HG03060 (cell line): ENCODE measurements around the gene PDE3A.
"Not testable (repeated sequence)": the region's sequence is repeated elsewhere in the genome, so short reads cannot be mapped to it uniquely, and the experiment has no call there.

Experiments
- ATAC-seq: cut with Tn5 transposase; IDR thresholded peaks from one replicate; pipeline ENCODE4 v1.9.1; 2021; ENCODE audit warnings: low read depth, moderate number of reproducible peaks; ENCODE audit not compliant: unreplicated experiment

Gene PDE3A

DNA sequence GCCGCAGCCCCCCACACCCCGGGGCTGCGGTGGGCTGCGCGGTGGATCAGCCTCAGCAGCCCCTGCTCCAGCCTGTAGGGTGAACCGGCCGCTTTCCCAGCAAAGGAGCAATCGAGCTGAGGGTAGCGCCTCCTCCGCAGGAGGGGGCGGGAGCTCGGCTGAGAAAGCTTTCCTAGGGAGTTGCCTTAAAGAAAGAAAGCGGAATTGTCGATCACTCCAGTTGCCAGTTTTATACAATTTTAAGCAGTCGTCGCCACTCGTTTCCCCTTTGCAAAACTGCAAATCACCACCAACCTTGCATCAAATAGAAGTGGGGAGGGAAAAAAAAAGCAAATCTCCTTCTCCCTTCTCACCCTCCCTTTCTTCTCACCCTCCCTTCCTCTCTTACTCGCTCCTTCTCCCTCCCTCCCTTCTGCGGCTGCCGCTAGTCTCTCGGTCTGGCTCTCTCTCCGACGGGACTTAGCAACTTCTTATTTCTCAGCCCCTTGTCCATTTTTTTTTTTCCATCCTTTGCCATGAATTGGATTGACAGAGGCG lies at the start of gene PDE3A:
Gene PDE3A, plus strand, starts transcription at position 424 of the 537 bp plus-strand sequence. CDS start 748 bp downstream, outside the sequence.
- ATAC-seq = no peak

DNA sequence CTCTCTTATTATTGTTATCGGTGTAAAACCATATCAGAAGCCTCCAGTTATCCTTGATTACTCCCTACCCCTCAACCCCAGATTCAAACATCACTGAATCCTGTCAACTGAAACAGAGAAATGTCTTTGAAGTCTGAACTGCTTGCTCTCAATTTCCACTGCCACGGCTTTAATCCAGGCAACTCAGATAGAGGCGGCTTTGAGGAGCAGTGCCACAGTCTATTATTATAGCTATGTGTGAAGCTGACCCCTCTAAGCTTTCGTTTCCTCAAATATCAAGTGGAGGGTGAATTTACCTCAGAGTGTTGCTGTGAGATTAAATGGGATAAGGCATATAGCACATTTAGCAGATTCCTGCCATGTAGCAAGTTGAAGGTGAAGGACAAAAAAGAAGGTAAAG lies 49.0 kb upstream of the PDE3A start:
- ATAC-seq = no peak

DNA sequence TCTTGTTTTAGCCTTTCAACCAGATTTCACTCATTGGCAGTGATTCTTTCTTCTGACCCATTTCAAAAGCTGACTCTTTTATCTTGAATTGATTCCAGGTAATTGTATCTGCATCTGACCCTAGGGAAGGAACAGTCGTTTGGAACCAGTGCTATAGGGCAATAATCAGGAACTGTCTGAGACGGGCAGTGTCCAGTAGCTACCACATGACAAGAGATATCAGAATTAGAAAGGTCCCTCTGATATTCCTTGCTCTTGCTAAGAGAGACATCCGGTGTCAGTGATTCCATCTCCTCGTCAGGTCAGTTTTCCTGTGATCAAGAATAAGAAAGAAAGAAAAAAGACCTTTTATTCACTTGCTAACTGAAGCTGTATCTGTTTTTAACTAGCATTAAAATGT lies 47.8 kb upstream of the PDE3A start:
- no peak for ATAC-seq

DNA sequence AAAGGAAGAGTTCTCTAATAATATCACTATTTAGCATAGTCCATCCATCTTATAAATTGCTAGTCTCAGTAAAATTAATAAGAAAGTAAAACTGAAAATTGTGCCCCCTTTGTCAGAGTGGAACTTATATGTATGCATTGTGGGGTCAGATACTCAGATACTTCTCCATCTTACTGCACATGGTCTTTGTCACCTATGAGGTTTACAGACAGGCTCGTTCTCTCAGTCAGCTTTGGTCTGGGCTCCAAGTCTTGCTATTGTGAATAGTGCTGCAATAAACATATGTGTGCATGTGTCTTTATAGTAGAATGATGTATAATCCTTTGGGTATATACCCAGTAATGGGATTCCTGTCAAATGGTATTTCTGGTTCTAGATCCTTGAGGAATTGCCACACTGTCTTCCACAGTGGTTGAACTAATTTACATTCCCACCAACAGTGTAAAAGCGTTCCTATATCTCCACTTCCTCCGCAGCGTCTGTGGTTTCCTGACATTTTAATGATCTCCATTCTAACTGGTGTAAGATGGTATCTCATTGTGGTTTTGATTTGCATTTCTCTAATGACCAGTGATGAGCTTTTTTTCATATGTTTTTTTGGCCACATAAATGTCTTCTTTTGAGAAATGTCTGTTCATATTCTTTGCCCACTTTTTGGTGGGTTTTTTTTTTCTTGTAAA lies 37.4 kb upstream of the PDE3A start:
- not testable (repeated sequence) for ATAC-seq

DNA sequence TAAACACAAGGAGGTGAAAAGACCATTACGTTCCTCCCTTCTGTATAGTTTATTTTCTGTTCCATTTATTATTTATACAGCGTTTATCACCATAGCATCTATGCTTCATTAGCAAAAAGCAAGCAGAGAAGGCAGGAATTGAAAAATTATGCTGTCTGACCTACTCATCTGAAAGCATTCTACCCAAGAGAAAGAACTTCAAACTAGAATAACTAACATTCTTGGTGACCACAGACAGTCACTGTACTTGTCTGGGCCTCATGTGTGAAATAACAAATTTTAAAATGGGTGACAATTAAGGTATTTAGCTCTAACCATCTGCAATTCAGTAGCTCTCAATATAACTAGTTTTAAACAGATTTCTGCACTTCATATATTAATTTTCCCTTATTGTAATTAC lies 29.3 kb upstream of the PDE3A start:
- ATAC-seq = no peak

- ATAC-seq = no peak
Observed at GRCh38 chr12:20342111-20342510, 26.2 kb upstream of the PDE3A start.

DNA sequence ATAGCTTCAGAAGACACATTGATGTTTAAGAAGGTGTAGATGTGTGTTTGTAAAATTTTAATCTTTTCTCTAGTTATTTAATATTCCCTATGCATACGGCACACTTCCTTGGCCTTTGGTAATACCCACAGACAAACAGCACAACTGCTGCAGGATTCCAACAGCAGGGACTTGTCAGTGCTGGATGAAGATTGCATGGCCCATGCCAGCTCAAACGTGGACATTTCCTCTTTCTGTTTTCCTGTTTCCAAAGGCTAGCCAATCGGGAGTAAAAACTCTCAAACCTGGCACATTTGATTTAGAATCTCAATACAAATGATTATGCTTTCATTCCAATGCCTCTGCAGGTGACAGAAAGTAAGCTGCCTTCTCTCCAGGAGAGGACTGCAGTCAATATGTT lies 22.5 kb upstream of the PDE3A start:
- no peak for ATAC-seq

- ATAC-seq = no peak
Observed at GRCh38 chr12:20350026-20350425, 18.3 kb upstream of the PDE3A start.

DNA sequence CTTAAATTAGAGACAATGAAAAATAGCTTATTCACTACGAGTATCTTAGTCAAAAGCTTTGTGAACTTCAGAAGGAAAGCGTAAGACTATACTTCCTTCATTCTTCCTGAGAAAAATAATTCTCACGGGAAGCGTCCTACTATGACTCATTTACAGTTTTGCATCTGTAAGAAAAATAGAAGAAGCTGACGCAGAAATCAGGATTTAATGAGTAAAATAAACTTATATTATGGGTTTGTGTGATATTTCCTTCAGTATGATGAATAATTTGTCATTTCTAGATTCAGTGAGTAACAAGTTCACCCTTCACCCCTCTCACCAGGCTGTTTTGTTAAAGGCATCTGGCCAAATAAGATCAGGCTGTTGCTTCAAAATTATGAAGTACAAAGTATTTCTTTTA lies 17.8 kb upstream of the PDE3A start:
- ATAC-seq = no peak

DNA sequence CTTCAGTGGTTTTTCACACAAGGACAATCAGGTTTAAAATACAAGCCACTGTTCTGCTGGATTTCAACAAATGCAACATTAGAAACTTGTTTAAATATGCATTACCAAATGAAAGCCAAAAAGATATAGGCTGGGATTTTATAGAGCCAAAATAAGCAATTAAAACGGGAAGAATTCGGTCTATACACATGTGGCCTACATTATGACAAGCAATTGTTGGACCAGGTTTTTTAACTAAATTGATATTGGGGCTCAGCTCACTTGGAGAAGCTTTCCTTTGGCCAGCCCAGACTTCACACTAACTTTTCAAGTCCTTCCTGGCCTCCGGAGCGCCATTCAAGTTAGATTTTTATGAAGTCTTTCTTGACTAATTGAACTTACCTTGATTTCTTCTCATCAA lies 16.9 kb upstream of the PDE3A start:
- no peak for ATAC-seq

GRCh38 chr12:20356048-20356447 lies 12.3 kb upstream of the PDE3A start:
- no peak for ATAC-seq

GRCh38 chr12:20360407-20360806 lies 7.9 kb upstream of the PDE3A start:
- ATAC-seq = no peak

GRCh38 chr12:20361416-20361815 lies 6.9 kb upstream of the PDE3A start:
- no peak for ATAC-seq

GRCh38 chr12:20364501-20364900 lies 3.8 kb upstream of the PDE3A start:
- no peak for ATAC-seq

GRCh38 chr12:20366776-20367409 lies 1.4 kb upstream of the PDE3A start:
- no peak for ATAC-seq

DNA sequence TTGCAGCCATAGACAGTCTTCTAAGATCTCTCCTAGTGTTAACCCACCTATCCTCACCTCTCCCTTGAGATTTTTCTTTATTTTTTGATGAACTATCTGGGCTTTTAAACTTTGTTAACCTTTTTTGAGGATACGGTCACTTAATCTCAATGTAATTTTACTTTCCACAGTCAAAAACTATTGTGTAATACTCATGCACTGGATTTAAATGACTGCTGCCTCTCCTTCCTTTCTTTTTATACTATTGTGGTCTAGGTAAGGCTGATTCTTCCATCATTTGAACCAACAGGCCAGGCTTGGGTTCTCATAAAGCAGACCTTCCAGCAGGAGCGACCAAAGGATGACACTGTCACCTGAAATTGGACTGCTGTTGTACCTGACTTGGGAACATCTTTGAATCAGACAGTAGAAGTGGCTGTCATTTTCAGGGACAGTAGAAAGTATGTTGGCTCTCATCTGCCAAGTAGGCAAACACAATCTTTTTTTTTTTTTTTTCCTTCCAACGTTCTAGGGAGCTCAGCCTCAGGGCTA lies 689 bp upstream of the PDE3A start:
- ATAC-seq = no peak

DNA sequence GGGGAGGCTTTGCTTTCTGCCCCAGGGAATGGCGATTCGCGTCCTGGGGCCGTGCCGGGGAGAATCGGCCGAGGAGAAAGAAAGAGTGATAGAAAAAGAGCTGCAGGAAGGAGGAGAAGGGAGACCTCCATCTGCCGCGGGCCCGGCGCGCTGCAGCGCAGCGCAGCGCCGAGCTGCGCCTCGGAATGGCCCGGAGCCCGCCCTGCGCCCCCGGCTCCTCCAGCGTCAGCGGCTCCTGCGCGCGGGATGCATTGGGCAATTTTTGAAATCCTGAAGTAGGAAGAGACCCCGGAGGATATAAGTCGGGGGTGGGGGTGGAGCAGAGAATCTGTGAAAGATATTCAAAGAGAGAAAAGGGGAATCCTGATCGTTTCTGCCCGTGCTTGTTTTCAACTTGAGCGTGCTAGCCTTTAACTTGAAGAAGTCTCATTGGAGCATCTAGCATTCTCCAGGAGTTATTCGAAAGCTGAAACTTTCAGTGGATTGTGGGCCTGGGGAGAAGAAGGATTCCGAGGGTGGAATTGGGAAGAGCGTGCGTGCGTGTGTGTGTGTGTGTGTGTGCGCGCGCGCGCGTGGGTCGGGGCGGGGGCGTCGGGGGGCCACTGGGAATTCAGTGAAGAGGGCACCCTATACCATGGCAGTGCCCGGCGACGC lies 441 bp downstream of the PDE3A start:
- no peak for ATAC-seq

GRCh38 chr12:20369305-20370013 lies 1.1 kb downstream of the PDE3A start:
- no peak for ATAC-seq

- no peak for ATAC-seq
Observed at GRCh38 chr12:20370014-20370386, 1.7 kb downstream of the PDE3A start.

GRCh38 chr12:20370866-20371519 lies 2.7 kb downstream of the PDE3A start:
- ATAC-seq = no peak
